Natural killer cell (primary cell): ENCODE data around the gene P3H1. TPM values are rescaled to one million over a fixed set of nuclear protein-coding genes. Genes with fewer than 3 reads are reported as not detected.

Source experiments
- ATAC-seq, 3 donors: fragments of 150-1000 bp in 2 of 3; fragments of 200-7000 bp in 1 of 3; cut with Tn5 transposase; 1 replicate in 1 of 3; 2 replicates in 2 of 3; pipeline ENCODE4 v1.10.0; 2021; ENCODE audit warnings: mild to moderate bottlenecking in 2 of 3, moderate library complexity in 2 of 3
- DNase-seq, 2 donors: peaks; one replicate each; pipeline versions ENCODE4 v3.0.0 to v3.0.0-alpha.2; 2013 to 2021; ENCODE audit warnings: mixed read lengths in 1 of 2
- H3K27ac ChIP-seq: one replicate; pipeline ENCODE4 v1.5.1; 2013; ENCODE audit warnings: mild to moderate bottlenecking, low read length
- H3K27me3 ChIP-seq: one replicate; pipeline ENCODE4 v1.6.1; 2013; ENCODE audit warnings: low read length; ENCODE audit not compliant: control insufficient read depth, insufficient read depth
- H3K36me3 ChIP-seq: one replicate; pipeline ENCODE4 v1.6.1; 2013; ENCODE audit warnings: low read length; ENCODE audit not compliant: control insufficient read depth, insufficient read depth
- H3K4me1 ChIP-seq: one replicate; pipeline ENCODE4 v1.6.1; 2013; ENCODE audit warnings: low read length; ENCODE audit not compliant: control insufficient read depth, insufficient read depth
- H3K4me3 ChIP-seq: one replicate; pipeline ENCODE4 v1.5.1; 2013; ENCODE audit warnings: low read length
- H3K9me3 ChIP-seq: one replicate; pipeline ENCODE4 v1.6.1; 2013; ENCODE audit warnings: low read length; ENCODE audit not compliant: control insufficient read depth, insufficient read depth
- H3K27ac Mint-ChIP-seq, 2 donors: one replicate each; pipeline ENCODE4 v1.8.0; 2022; ENCODE audit warnings: mild to moderate bottlenecking in 2 of 2, mixed read lengths in 2 of 2, moderate library complexity in 1 of 2
- H3K27me3 Mint-ChIP-seq, 2 donors: one replicate each; pipeline ENCODE4 v1.8.0; 2022; ENCODE audit warnings: low read depth in 2 of 2, mixed read lengths in 2 of 2
- H3K36me3 Mint-ChIP-seq: one replicate; pipeline ENCODE4 v1.8.0; 2022; ENCODE audit warnings: mixed read lengths
- H3K4me1 Mint-ChIP-seq, 2 donors: one replicate each; pipeline ENCODE4 v1.8.0; 2022; ENCODE audit warnings: mixed read lengths in 2 of 2
- H3K4me3 Mint-ChIP-seq: one replicate; pipeline ENCODE4 v1.8.0; 2022; ENCODE audit warnings: mild to moderate bottlenecking, moderate library complexity, mixed read lengths
- H3K9me3 Mint-ChIP-seq, 2 donors: one replicate each; pipeline ENCODE4 v1.8.0; 2022; ENCODE audit warnings: mixed read lengths in 2 of 2
- CTCF ChIP-seq: fragments of 200-600 bp; IDR thresholded peaks from one replicate; pipeline ENCODE4 v1.8.0; 2022; ENCODE audit warnings: antibody characterized with exemption
- WGBS: methylation state at CpG from one replicate; pipeline ENCODE4 v1.1.7; 2013; ENCODE audit warnings: missing lambda C conversion rate; ENCODE audit not compliant: insufficient coverage; 5-methylcytosine and 5-hydroxymethylcytosine counted together
- intact Hi-C: fragments of 100-400 bp; cut with micrococcal nuclease; formaldehyde crosslinking; loops from one replicate; pipeline ENCODE4 v1.14.2; 2022
- total RNA-seq, 4 donors: library from RNA; stranded (reverse); fragments of 120-200 nt in 1 of 4; gene quantifications; one replicate each; pipeline versions ENCODE4 v1.2.3 to v1.2.4, GENCODE V29; 2013 to 2022

Gene P3H1
- total RNA-seq, 3 donors from 2014 or later (not counting 1 experiment from before 2014, with no cell fraction given) = 29.6 to 40.4 (median 37.9) TPM

DNA sequence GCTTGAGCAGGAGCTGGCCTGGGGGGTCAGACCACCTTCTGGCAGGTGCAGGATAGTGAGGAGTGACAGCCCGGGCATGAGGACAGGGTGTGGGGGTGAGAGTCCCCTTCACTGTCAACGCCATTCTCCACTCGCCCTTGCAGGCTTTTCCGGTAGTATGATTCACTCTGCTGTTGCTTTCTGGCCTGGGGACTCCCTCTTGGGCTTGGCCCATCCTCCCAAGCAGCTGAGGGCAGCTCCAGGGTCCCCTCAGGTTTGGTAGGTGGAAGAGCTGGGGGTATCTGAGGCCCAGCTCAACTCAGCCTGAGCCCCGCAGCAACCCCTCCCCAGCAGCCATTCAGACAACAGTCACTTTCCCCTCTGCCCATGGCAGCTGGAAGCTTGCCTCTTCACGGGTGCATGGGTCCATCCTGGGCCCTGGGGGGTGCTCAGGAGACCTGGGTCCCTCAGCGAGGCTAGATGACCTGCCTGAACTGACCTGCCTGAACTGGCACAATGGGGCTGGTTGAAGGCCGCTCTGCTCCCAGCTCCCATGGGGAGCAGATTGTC, 28.1 kb downstream of the P3H1 start:
- WGBS = 88% methylated on average over 8 of the region's 8 CpGs
- H3K27me3 Mint-ChIP-seq = no peaks in the 10 kb centered on the region

DNA sequence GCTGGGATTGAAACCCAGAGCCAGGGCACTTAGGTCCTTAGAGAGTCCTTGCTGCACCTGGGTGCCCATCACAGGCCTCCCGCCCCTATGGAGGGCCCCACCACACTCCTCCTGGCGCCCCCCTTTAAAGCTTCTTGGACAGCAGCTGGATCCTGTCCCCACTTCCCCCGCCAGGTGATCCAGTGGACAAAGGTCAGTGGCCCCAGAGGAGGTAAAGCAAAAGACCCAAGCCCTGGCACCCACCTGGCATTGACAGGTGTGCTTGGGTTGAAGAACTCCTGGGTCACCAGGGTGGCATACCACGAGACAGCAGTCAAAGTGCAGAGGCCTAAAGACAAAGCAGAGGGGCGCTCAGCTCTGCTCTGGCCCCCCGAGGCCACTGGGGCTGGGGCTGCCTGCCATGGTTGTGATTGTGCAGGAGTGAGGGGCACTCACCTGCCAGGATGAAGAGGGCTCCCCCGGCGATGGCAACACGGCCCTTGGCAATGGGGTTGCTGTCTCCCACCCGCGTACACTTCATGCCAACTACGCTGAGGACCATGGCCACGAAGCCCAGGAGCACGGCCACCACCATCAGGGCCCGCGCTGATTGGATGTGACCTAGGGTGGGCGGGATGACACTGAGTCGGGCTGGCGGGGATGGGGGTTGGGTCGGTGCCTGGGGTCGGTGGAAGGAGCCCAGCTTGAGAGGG, 28.7 kb downstream of the P3H1 start:
- Mint-ChIP-seq H3K4me3 (no peak overlapping the region), H3K27ac (no peak overlapping the region), H3K9me3 (no peaks in the 10 kb centered on the region), H3K4me1 (peaks cover 0 to 11% of the 10 kb centered on the region in 2 donors), H3K27me3 (no peaks in the 10 kb centered on the region), H3K36me3 (no peaks in the 10 kb centered on the region)
- Histone ChIP-seq H3K4me3 (no peak overlapping the region), H3K27me3 (no peaks in the 10 kb centered on the region), H3K4me1 (peaks cover 15% of the 10 kb centered on the region), H3K36me3 (no peaks in the 10 kb centered on the region), H3K9me3 (no peaks in the 10 kb centered on the region), H3K27ac (no peak overlapping the region)
- intact Hi-C loops = no loop called here
- TF ChIP-seq CTCF = no peak
- no peak for DNase-seq
- no peak for ATAC-seq
- WGBS = 90% methylated on average over 21 of the region's 21 CpGs

More for the DNA sequence above, 28.1 kb downstream of the P3H1 start:
- Histone ChIP-seq H3K4me3 (no peak overlapping the region), H3K4me1 (peaks cover 15% of the 10 kb centered on the region), H3K27ac (no peak overlapping the region), H3K27me3 (no peaks in the 10 kb centered on the region), H3K9me3 (no peaks in the 10 kb centered on the region), H3K36me3 (no peaks in the 10 kb centered on the region)
- no peak for TF ChIP-seq CTCF
- no peak for DNase-seq
- no peak overlapping the region for H3K27ac Mint-ChIP-seq
- no peak overlapping the region for H3K4me3 Mint-ChIP-seq
- peaks cover 0 to 11% of the 10 kb centered on the region in 2 donors for H3K4me1 Mint-ChIP-seq
- intact Hi-C loops = no loop called here
- no peaks in the 10 kb centered on the region for H3K36me3 Mint-ChIP-seq
- ATAC-seq = no peak
- H3K9me3 Mint-ChIP-seq = no peaks in the 10 kb centered on the region

DNA sequence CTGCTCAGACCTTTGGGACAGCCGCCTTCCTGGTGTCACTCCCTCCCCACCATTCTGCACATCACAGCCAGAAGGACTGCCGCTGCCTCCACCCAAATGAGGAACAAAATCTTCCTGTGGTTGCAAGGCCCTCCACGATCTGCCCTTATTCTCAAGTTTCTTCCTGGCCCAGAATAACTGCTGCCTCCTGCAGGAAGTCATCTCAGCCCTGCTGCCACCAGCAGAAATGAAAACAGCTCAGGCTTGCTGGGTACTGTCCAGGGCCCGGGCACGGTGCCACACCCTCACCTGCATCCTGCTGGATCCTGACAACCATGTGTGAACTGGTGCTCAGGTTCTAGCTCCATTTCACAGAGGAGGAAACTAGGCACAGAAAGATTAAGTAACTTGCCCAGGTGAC, 29.6 kb downstream of the P3H1 start:
- ATAC-seq = no peak
- intact Hi-C loops = no loop called here
- Mint-ChIP-seq H3K27me3 (no peaks in the 10 kb centered on the region), H3K36me3 (no peaks in the 10 kb centered on the region), H3K9me3 (no peaks in the 10 kb centered on the region), H3K4me1 (peaks cover 0 to 11% of the 10 kb centered on the region in 2 donors), H3K4me3 (no peak overlapping the region), H3K27ac (no peak overlapping the region)
- Histone ChIP-seq H3K4me3 (no peak overlapping the region), H3K9me3 (no peaks in the 10 kb centered on the region), H3K4me1 (peaks cover 15% of the 10 kb centered on the region), H3K27me3 (no peaks in the 10 kb centered on the region), H3K27ac (no peak overlapping the region), H3K36me3 (no peaks in the 10 kb centered on the region)
- 5% methylated on average over 5 of the region's 5 CpGs for WGBS
- TF ChIP-seq CTCF = no peak
- DNase-seq = peak in 1 of 2 donors; percentile 29
